ENCODE data around the gene MCM3. TPM values are rescaled to one million over a fixed set of nuclear protein-coding genes. Genes with fewer than 3 reads are reported as not detected.

MCM3 gene
- total RNA-seq, 3 donors from 2014 or later (not counting 1 experiment from before 2014, with no cell fraction given), result 26.4 to 46.2 (median 31.5) TPM

GRCh38 chr6:52227495-52227894, 57.0 kb downstream of the MCM3 start:
- no peaks in the 10 kb centered on the region for H3K9me3 Mint-ChIP-seq
- no peaks in the 10 kb centered on the region for H3K36me3 Mint-ChIP-seq
- Histone ChIP-seq H3K4me1 (ENCODE audit: control insufficient read depth, insufficient read depth, low read length) (peaks cover 5% of the 10 kb centered on the region), H3K4me3 (ENCODE audit: low read length) (no peak overlapping the region), H3K36me3 (ENCODE audit: control insufficient read depth, insufficient read depth, low read length) (no peaks in the 10 kb centered on the region), H3K27ac (ENCODE audit: low read length) (no peak overlapping the region), H3K27me3 (ENCODE audit: control insufficient read depth, insufficient read depth, low read length) (peaks cover 48% of the 10 kb centered on the region), H3K9me3 (ENCODE audit: control insufficient read depth, insufficient read depth, low read length) (peaks cover 3% of the 10 kb centered on the region)
- DNase-seq, result peak in 1 of 2 donors; percentile 6
- peaks cover 6 to 8% of the 10 kb centered on the region in 2 donors for H3K4me1 Mint-ChIP-seq
- intact Hi-C loops (cut with micrococcal nuclease), result loop anchor here (5.0 kb wide), 1 partner anchor 50 kb away; no protein-coding TSS in a partner anchor
- ATAC-seq, result peak in 2 of 3 donors; percentile 56 to 64
- H3K27me3 Mint-ChIP-seq (ENCODE audit: low read depth in 2 of 2), result peaks cover 45 to 70% of the 10 kb centered on the region in 2 donors
- H3K4me3 Mint-ChIP-seq, result no peak overlapping the region
- H3K27ac Mint-ChIP-seq, result no peak overlapping the region
- WGBS (ENCODE audit: insufficient coverage), result 18% methylated on average over 1 of the region's 1 CpG
- TF ChIP-seq, protein P1, sequence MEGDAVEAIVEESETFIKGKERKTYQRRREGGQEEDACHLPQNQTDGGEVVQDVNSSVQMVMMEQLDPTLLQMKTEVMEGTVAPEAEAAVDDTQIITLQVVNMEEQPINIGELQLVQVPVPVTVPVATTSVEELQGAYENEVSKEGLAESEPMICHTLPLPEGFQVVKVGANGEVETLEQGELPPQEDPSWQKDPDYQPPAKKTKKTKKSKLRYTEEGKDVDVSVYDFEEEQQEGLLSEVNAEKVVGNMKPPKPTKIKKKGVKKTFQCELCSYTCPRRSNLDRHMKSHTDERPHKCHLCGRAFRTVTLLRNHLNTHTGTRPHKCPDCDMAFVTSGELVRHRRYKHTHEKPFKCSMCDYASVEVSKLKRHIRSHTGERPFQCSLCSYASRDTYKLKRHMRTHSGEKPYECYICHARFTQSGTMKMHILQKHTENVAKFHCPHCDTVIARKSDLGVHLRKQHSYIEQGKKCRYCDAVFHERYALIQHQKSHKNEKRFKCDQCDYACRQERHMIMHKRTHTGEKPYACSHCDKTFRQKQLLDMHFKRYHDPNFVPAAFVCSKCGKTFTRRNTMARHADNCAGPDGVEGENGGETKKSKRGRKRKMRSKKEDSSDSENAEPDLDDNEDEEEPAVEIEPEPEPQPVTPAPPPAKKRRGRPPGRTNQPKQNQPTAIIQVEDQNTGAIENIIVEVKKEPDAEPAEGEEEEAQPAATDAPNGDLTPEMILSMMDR (IDR thresholded peaks at IDR 0.05), result no peak

DNA sequence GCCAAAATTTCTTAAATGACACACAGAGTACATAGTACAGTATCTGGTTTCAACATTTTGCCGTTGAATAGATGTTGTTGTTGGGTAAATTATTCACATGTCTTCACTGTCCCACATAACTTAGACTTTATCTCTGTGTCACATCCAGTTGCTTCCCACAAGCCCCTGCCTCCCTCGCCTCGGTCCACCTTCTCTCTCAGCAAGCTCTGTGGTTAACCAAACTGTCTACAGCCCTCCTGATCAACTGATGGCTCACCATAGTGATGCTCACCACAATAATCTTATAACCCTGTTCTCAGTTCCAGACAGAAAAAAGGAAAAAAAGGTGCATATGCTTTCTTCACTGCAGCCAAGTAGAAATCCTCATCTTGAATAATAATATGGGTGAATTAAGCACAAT, 63.2 kb downstream of the MCM3 start:
- Histone ChIP-seq H3K4me1 (ENCODE audit: control insufficient read depth, insufficient read depth, low read length) (no peaks in the 10 kb centered on the region), H3K27me3 (ENCODE audit: control insufficient read depth, insufficient read depth, low read length) (peaks cover 60% of the 10 kb centered on the region), H3K4me3 (ENCODE audit: low read length) (no peak overlapping the region), H3K27ac (ENCODE audit: low read length) (no peak overlapping the region), H3K9me3 (ENCODE audit: control insufficient read depth, insufficient read depth, low read length) (no peaks in the 10 kb centered on the region), H3K36me3 (ENCODE audit: control insufficient read depth, insufficient read depth, low read length) (no peaks in the 10 kb centered on the region)
- Mint-ChIP-seq H3K4me3 (no peak overlapping the region), H3K36me3 (no peaks in the 10 kb centered on the region), H3K4me1 (peaks cover 6 to 8% of the 10 kb centered on the region in 2 donors), H3K27ac (no peak overlapping the region), H3K27me3 (ENCODE audit: low read depth in 2 of 2) (peaks cover 29 to 67% of the 10 kb centered on the region in 2 donors), H3K9me3 (no peaks in the 10 kb centered on the region)
- 0% methylated on average over 2 of the region's 3 CpGs for WGBS (ENCODE audit: insufficient coverage)
- intact Hi-C loops (cut with micrococcal nuclease), result no loop called here
- peak in 1 of 2 donors; percentile 8 for DNase-seq
- TF ChIP-seq, protein P1 (IDR thresholded peaks at IDR 0.05), result no peak
- peak in 1 of 3 donors; percentile 86 for ATAC-seq

DNA sequence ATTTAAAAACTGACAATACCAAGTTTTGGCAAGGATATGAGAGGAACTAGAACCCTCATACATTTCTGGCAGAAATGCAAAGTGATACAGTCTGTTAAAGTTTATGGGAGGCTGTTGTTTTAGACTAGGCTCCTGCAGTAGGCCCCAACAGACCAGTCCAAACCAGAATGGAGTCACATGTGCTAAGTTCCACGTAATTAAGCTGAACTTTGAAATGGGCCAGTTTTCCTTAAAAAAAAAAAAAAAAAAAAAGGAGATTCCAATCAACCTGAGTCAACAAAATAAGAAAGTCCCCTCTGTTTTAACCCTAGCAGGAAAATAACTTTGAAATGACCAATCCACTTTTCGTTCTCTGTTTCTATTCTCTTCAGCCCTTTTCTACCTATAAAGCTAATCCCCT, 66.8 kb downstream of the MCM3 start:
- Histone ChIP-seq H3K4me3 (ENCODE audit: low read length) (no peak overlapping the region), H3K27ac (ENCODE audit: low read length) (no peak overlapping the region), H3K27me3 (ENCODE audit: control insufficient read depth, insufficient read depth, low read length) (peaks cover 63% of the 10 kb centered on the region), H3K9me3 (ENCODE audit: control insufficient read depth, insufficient read depth, low read length) (no peaks in the 10 kb centered on the region), H3K4me1 (ENCODE audit: control insufficient read depth, insufficient read depth, low read length) (no peaks in the 10 kb centered on the region), H3K36me3 (ENCODE audit: control insufficient read depth, insufficient read depth, low read length) (no peaks in the 10 kb centered on the region)
- DNase-seq, result no peak
- H3K36me3 Mint-ChIP-seq, result no peaks in the 10 kb centered on the region
- no peak overlapping the region for H3K27ac Mint-ChIP-seq
- intact Hi-C loops (cut with micrococcal nuclease), result no loop called here
- peaks cover 6 to 8% of the 10 kb centered on the region in 2 donors for H3K4me1 Mint-ChIP-seq
- TF ChIP-seq, protein P1 (IDR thresholded peaks at IDR 0.05), result no peak
- no peak for ATAC-seq
- WGBS (ENCODE audit: insufficient coverage), result 94% methylated on average over 2 of the region's 2 CpGs
- H3K4me3 Mint-ChIP-seq, result no peak overlapping the region
- H3K27me3 Mint-ChIP-seq (ENCODE audit: low read depth in 2 of 2), result peaks cover 10 to 35% of the 10 kb centered on the region in 2 donors
- no peaks in the 10 kb centered on the region for H3K9me3 Mint-ChIP-seq

Data from natural killer cell (primary cell).